Ascending aorta (tissue), 2 donors: ENCODE data around the gene FERMT3. TPM values are rescaled to one million over a fixed set of nuclear protein-coding genes. Genes with fewer than 3 reads are reported as not detected.

Source experiments
- DNase-seq, 2 donors: peaks; one replicate each; pipeline ENCODE4 v3.0.0-alpha.2; 2019; ENCODE audit warnings: low spot score in 2 of 2
- H3K27ac ChIP-seq, 2 donors: fragments of 200-600 bp; sonication (generic); one replicate each; pipeline ENCODE4 v1.5.1; 2016 to 2017; ENCODE audit warnings: mild to moderate bottlenecking in 1 of 2
- H3K27me3 ChIP-seq: fragments of 200-600 bp; sonication (generic); one replicate; pipeline ENCODE4 v1.5.1; 2017
- H3K36me3 ChIP-seq, 2 donors: fragments of 200-600 bp; sonication (generic); one replicate each; pipeline ENCODE4 v1.5.1; 2016
- H3K4me1 ChIP-seq, 2 donors: fragments of 200-600 bp; sonication (generic); one replicate each; pipeline ENCODE4 v1.5.1; 2016 to 2017; ENCODE audit warnings: mild to moderate bottlenecking in 1 of 2
- H3K4me3 ChIP-seq, 2 donors: fragments of 200-600 bp; sonication (generic); one replicate each; pipeline ENCODE4 v1.5.1; 2016 to 2017; ENCODE audit warnings: mild to moderate bottlenecking in 1 of 2
- H3K9me3 ChIP-seq, 2 donors: fragments of 200-600 bp; sonication (generic); one replicate each; pipeline ENCODE4 v1.5.1; 2016
- CTCF ChIP-seq, 3 experiments: fragments of 200-600 bp in 2 of 3; fragments of 450-650 bp in 1 of 3; sonication (generic) in 2 of 3; IDR thresholded peaks; one replicate each; pipeline ENCODE4 v1.5.1; 2016 to 2019; ENCODE audit warnings: antibody characterized with exemption in 3 of 3, mild to moderate bottlenecking in 1 of 3, moderate library complexity in 1 of 3
- intact Hi-C: fragments of 100-400 bp; cut with DNase I; formaldehyde crosslinking; loops from one replicate; pipeline ENCODE4 v1.15.1; 2023
- total RNA-seq: library from RNA; depleted of rRNA; stranded (reverse); fragments of >200 nt; gene quantifications from one replicate; pipeline ENCODE4 v1.1.0, GENCODE V29; 2016

The FERMT3 gene
- total RNA-seq, 1 donor from 2014 or later, result 55.2 TPM

- intact Hi-C loops, result no loop called here
- no peaks in the 10 kb centered on the region for H3K9me3 ChIP-seq
- no peaks in the 10 kb centered on the region for H3K27me3 ChIP-seq
- TF ChIP-seq CTCF (IDR thresholded peaks at IDR 0.05), result no peak
- H3K36me3 ChIP-seq, result peaks cover 80 to 93% of the 10 kb centered on the region in 2 donors
- no peak overlapping the region for H3K27ac ChIP-seq
- no peak overlapping the region for H3K4me3 ChIP-seq
- no peaks in the 10 kb centered on the region for H3K4me1 ChIP-seq
- DNase-seq, result no peak
These were observed 53.1 kb downstream of the FERMT3 start for GRCh38 chr11:64259533-64260067.

- Histone ChIP-seq H3K4me3 (no peak overlapping the region), H3K27ac (no peak overlapping the region), H3K36me3 (peaks cover 76 to 93% of the 10 kb centered on the region in 2 donors), H3K9me3 (no peaks in the 10 kb centered on the region), H3K4me1 (no peaks in the 10 kb centered on the region), H3K27me3 (no peaks in the 10 kb centered on the region)
- intact Hi-C loops, result no loop called here
- no peak for DNase-seq
- no peak for TF ChIP-seq CTCF (IDR thresholded peaks at IDR 0.05)
These were observed 53.7 kb downstream of the FERMT3 start for GRCh38 chr11:64260147-64260708.

GRCh38 chr11:64261556-64262080, 55.1 kb downstream of the FERMT3 start:
- TF ChIP-seq CTCF (IDR thresholded peaks at IDR 0.05), result no peak
- intact Hi-C loops, result no loop called here
- no peak overlapping the region for H3K27ac ChIP-seq
- no peaks in the 10 kb centered on the region for H3K4me1 ChIP-seq
- no peaks in the 10 kb centered on the region for H3K27me3 ChIP-seq
- no peak for DNase-seq
- H3K4me3 ChIP-seq, result no peak overlapping the region
- peaks cover 78 to 93% of the 10 kb centered on the region in 2 donors for H3K36me3 ChIP-seq
- H3K9me3 ChIP-seq, result no peaks in the 10 kb centered on the region

GRCh38 chr11:64262271-64263002, 55.9 kb downstream of the FERMT3 start:
- H3K4me1 ChIP-seq, result peaks cover 0 to 5% of the 10 kb centered on the region in 2 donors
- no peaks in the 10 kb centered on the region for H3K27me3 ChIP-seq
- H3K4me3 ChIP-seq, result no peak overlapping the region
- no peak overlapping the region for H3K27ac ChIP-seq
- no peaks in the 10 kb centered on the region for H3K9me3 ChIP-seq
- peaks cover 72 to 91% of the 10 kb centered on the region in 2 donors for H3K36me3 ChIP-seq
- intact Hi-C loops, result no loop called here
- TF ChIP-seq CTCF (IDR thresholded peaks at IDR 0.05), result no peak
- DNase-seq, result no peak

- no peak overlapping the region for H3K27ac ChIP-seq
- H3K4me3 ChIP-seq, result no peak overlapping the region
- DNase-seq, result no peak
- no peaks in the 10 kb centered on the region for H3K9me3 ChIP-seq
- no peaks in the 10 kb centered on the region for H3K27me3 ChIP-seq
- H3K36me3 ChIP-seq, result peaks cover 69 to 85% of the 10 kb centered on the region in 2 donors
- H3K4me1 ChIP-seq, result peaks cover 5 to 14% of the 10 kb centered on the region in 2 donors
- intact Hi-C loops, result no loop called here
- no peak for TF ChIP-seq CTCF (IDR thresholded peaks at IDR 0.05)
These were observed 56.8 kb downstream of the FERMT3 start for GRCh38 chr11:64263021-64263946.
